Measurements from ENCODE around the gene IDE.

IDE gene

DNA sequence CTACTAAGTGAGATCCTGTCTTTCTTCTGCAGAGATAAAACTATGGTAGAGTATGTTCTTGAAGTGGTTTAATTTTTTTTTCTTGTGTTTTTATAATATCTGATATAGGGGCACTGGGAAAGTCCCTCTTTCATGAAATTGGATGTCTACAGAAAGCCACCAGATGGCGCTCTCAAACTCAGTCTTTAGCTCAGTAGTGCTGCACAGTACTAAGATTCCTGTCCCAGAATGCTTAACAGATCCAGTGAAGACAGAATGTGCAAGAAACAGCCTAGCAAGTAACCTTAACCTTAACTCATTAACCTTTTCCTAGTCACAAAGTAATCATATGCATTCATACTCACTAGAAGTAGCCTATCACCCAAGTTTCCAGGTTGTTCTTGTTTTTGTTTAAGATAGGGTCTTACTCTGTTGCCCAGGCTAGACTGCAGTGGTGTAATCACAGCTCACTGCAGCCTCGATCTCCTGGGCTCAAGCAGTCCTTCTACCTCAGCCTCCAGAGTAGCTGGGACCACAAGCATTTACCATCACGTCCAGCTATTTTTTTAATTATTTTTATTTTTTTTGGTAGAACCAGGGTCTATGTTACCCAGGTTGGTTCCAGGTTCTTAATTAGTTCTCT, 56.7 kb downstream of the IDE start:
- Histone ChIP-seq H4K20me1 (ENCODE audit: insufficient read depth, low read length, poor library complexity, severe bottlenecking) (no peaks in the 10 kb centered on the region), H3K79me2 (ENCODE audit: insufficient read depth, low read length) (no peaks in the 10 kb centered on the region), H3K9me2 (replicated peaks; ENCODE audit: low read depth, low read length) (no peaks in the 10 kb centered on the region), H3K4me1 (ENCODE audit: insufficient read depth, low read length, poor library complexity, severe bottlenecking) (no peaks in the 10 kb centered on the region), H3K27me3 (ENCODE audit: insufficient read depth, low read length, poor library complexity, severe bottlenecking) (no peaks in the 10 kb centered on the region), H3K36me3 (ENCODE audit: insufficient read depth, low read length) (peaks cover 34% of the 10 kb centered on the region), H2AFZ (ENCODE audit: low read length) (no peak overlapping the region), H3K9ac (ENCODE audit: low read depth, low read length, poor library complexity, severe bottlenecking) (no peak overlapping the region), H3K4me2 (ENCODE audit: low read depth, low read length, poor library complexity, severe bottlenecking) (no peak overlapping the region), H3F3A (ENCODE audit: low read depth) (no peaks in the 10 kb centered on the region), H3K9me3 (ENCODE audit: insufficient read depth, low read depth, low read length) (no peaks in the 10 kb centered on the region), H3K4me3 (ENCODE audit: low read length, poor library complexity, severe bottlenecking) (no peak overlapping the region)
- no peak for TF ChIP-seq EZH2phosphoT487 (IDR thresholded peaks at IDR 0.05; ENCODE audit: borderline replicate concordance)
- peak; percentile 88 for TF ChIP-seq CTCF (conservative IDR thresholded peaks at IDR 0.05; ENCODE audit: low read length)

DNA sequence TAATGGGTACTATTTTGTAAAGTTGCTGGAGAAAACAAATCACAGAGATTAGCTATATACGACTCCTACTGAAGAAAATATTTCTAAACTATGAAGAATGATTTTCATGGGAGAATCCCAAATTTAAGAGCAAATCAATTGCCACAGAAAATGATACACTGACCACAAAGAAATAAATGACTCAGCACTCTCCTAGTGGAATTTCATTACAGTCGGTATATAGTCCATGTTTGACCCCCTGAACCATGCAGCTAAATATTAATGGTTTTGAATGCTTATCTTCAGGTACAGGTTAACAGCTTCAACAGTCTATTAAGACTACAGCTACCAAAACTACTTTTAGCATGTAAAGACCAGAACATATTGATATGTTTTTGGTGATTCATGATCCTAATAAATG, 65.0 kb downstream of the IDE start:
- no peak for TF ChIP-seq EZH2phosphoT487 (IDR thresholded peaks at IDR 0.05; ENCODE audit: borderline replicate concordance)
- no peak for TF ChIP-seq CTCF (conservative IDR thresholded peaks at IDR 0.05; ENCODE audit: low read length)

GRCh38 chr10:92506336-92506735, 67.6 kb downstream of the IDE start:
- H3F3A ChIP-seq (ENCODE audit: low read depth) = no peaks in the 10 kb centered on the region
- H4K20me1 ChIP-seq (ENCODE audit: insufficient read depth, low read length, poor library complexity, severe bottlenecking) = no peaks in the 10 kb centered on the region
- no peak overlapping the region for H3K9ac ChIP-seq (ENCODE audit: low read depth, low read length, poor library complexity, severe bottlenecking)
- H2AFZ ChIP-seq (ENCODE audit: low read length) = no peak overlapping the region
- no peaks in the 10 kb centered on the region for H3K9me3 ChIP-seq (ENCODE audit: insufficient read depth, low read depth, low read length)
- no peaks in the 10 kb centered on the region for H3K9me2 ChIP-seq (replicated peaks; ENCODE audit: low read depth, low read length)
- H3K79me2 ChIP-seq (ENCODE audit: insufficient read depth, low read length) = no peaks in the 10 kb centered on the region
- no peak overlapping the region for H3K4me3 ChIP-seq (ENCODE audit: low read length, poor library complexity, severe bottlenecking)
- TF ChIP-seq EZH2phosphoT487 (IDR thresholded peaks at IDR 0.05; ENCODE audit: borderline replicate concordance) = no peak
- no peak for TF ChIP-seq CTCF (conservative IDR thresholded peaks at IDR 0.05; ENCODE audit: low read length)
- H3K36me3 ChIP-seq (ENCODE audit: insufficient read depth, low read length) = peaks cover 48% of the 10 kb centered on the region; the same call in 1 of the 2 replicates
- H3K4me1 ChIP-seq (ENCODE audit: insufficient read depth, low read length, poor library complexity, severe bottlenecking) = no peaks in the 10 kb centered on the region
- no peak overlapping the region for H3K4me2 ChIP-seq (ENCODE audit: low read depth, low read length, poor library complexity, severe bottlenecking)
- no peaks in the 10 kb centered on the region for H3K27me3 ChIP-seq (ENCODE audit: insufficient read depth, low read length, poor library complexity, severe bottlenecking)

More for the DNA sequence above, 65.0 kb downstream of the IDE start:
- Histone ChIP-seq H3K9ac (ENCODE audit: low read depth, low read length, poor library complexity, severe bottlenecking) (no peak overlapping the region), H3K9me2 (replicated peaks; ENCODE audit: low read depth, low read length) (no peaks in the 10 kb centered on the region), H3K4me1 (ENCODE audit: insufficient read depth, low read length, poor library complexity, severe bottlenecking) (no peaks in the 10 kb centered on the region), H3F3A (ENCODE audit: low read depth) (no peaks in the 10 kb centered on the region), H3K9me3 (ENCODE audit: insufficient read depth, low read depth, low read length) (no peaks in the 10 kb centered on the region), H2AFZ (ENCODE audit: low read length) (no peak overlapping the region), H3K27me3 (ENCODE audit: insufficient read depth, low read length, poor library complexity, severe bottlenecking) (no peaks in the 10 kb centered on the region), H4K20me1 (ENCODE audit: insufficient read depth, low read length, poor library complexity, severe bottlenecking) (no peaks in the 10 kb centered on the region), H3K4me2 (ENCODE audit: low read depth, low read length, poor library complexity, severe bottlenecking) (no peak overlapping the region), H3K79me2 (ENCODE audit: insufficient read depth, low read length) (no peaks in the 10 kb centered on the region), H3K4me3 (ENCODE audit: low read length, poor library complexity, severe bottlenecking) (no peak overlapping the region), H3K36me3 (ENCODE audit: insufficient read depth, low read length) (peaks cover 60% of the 10 kb centered on the region; the same call in 1 of the 2 replicates)
